MM.1S (cell line): Measurements from ENCODE around the gene HDAC9.

Experiments
- DNase-seq: peaks from one replicate; pipeline ENCODE4 v3.0.0-alpha.2; 2015
- H2AFZ ChIP-seq: fragments of 300-600 bp; sonication (generic); 2 replicates; pipeline ENCODE4 v1.6.0; 2016; ENCODE audit warnings: antibody characterized with exemption, low read length
- H3F3A ChIP-seq: fragments of 300-600 bp; sonication (generic); 2 replicates; pipeline ENCODE4 v1.6.1; 2016; ENCODE audit warnings: mild to moderate bottlenecking, antibody characterized with exemption, low read length, moderate library complexity, mixed read lengths; ENCODE audit not compliant: insufficient read depth
- H3K27ac ChIP-seq: fragments of 300-600 bp; sonication (generic); 2 replicates; pipeline ENCODE4 v1.5.1; 2016; ENCODE audit warnings: mild to moderate bottlenecking, low read length
- H3K27me3 ChIP-seq: fragments of 300-600 bp; sonication (generic); replicated peaks from 2 replicates; pipeline ENCODE4 v1.6.0; 2016; ENCODE audit warnings: low read length; ENCODE audit not compliant: insufficient read depth
- H3K36me3 ChIP-seq: fragments of 300-600 bp; sonication (generic); replicated peaks from 2 replicates; pipeline ENCODE4 v1.6.1; 2016; ENCODE audit warnings: mild to moderate bottlenecking, low read length, mixed read lengths; ENCODE audit not compliant: insufficient read depth
- H3K4me1 ChIP-seq: fragments of 300-600 bp; sonication (generic); 2 replicates; pipeline ENCODE4 v1.6.1; 2016; ENCODE audit warnings: low read length, mixed read lengths
- H3K4me2 ChIP-seq: fragments of 300-600 bp; sonication (generic); 2 replicates; pipeline ENCODE4 v1.6.0; 2016; ENCODE audit warnings: low read depth, low read length
- H3K4me3 ChIP-seq: fragments of 300-600 bp; sonication (generic); 2 replicates; pipeline ENCODE4 v1.5.1; 2016; ENCODE audit warnings: low read length, mixed read lengths
- H3K79me2 ChIP-seq: fragments of 300-600 bp; sonication (generic); 2 replicates; pipeline ENCODE4 v1.6.1; 2016; ENCODE audit warnings: mixed run types, low read length, mixed read lengths
- H3K9ac ChIP-seq: fragments of 300-600 bp; sonication (generic); 2 replicates; pipeline ENCODE4 v1.6.1; 2016; ENCODE audit warnings: low read length, mixed read lengths
- H3K9me2 ChIP-seq: fragments of 300-600 bp; sonication (generic); replicated peaks from 2 replicates; pipeline ENCODE4 v1.6.1; 2016; ENCODE audit warnings: mild to moderate bottlenecking, low read length, mixed read lengths; ENCODE audit not compliant: insufficient read depth
- H3K9me3 ChIP-seq: fragments of 300-600 bp; sonication (generic); replicated peaks from 2 replicates; pipeline ENCODE4 v1.6.1; 2016; ENCODE audit warnings: mild to moderate bottlenecking, low read length, mixed read lengths; ENCODE audit not compliant: insufficient read depth
- H4K20me1 ChIP-seq: fragments of 300-600 bp; sonication (generic); 2 replicates; pipeline ENCODE4 v1.6.1; 2016; ENCODE audit warnings: mild to moderate bottlenecking, low read length, moderate library complexity, mixed read lengths; ENCODE audit not compliant: insufficient read depth
- CTCF ChIP-seq: fragments of 300-600 bp; sonication (generic); IDR thresholded peaks from 2 replicates; pipeline ENCODE4 v1.5.1; 2016; ENCODE audit warnings: antibody characterized with exemption, low read length, mixed read lengths
- EZH2 ChIP-seq: fragments of 300-600 bp; sonication (generic); optimal IDR thresholded peaks from 2 replicates; pipeline ENCODE3; 2017; ENCODE audit warnings: low read depth, mild to moderate bottlenecking, antibody characterized with exemption, low read length, mixed read lengths
- EZH2phosphoT487 ChIP-seq: fragments of 300-600 bp; sonication (generic); IDR thresholded peaks from 2 replicates; pipeline ENCODE4 v1.6.1; 2018; ENCODE audit warnings: antibody characterized with exemption, low read length

The HDAC9 gene

GRCh38 chr7:18566205-18566604 lies 70.7 kb downstream of the HDAC9 start:
- Histone ChIP-seq H4K20me1 (no peaks in the 10 kb centered on the region), H3K36me3 (no peaks in the 10 kb centered on the region), H3K9me2 (no peaks in the 10 kb centered on the region), H2AFZ (no peak overlapping the region), H3K79me2 (peaks cover 38% of the 10 kb centered on the region), H3K27me3 (no peaks in the 10 kb centered on the region), H3K4me2 (no peak overlapping the region), H3K4me3 (no peak overlapping the region), H3K27ac (no peak overlapping the region), H3K4me1 (0 out of 2 replicates have a peak, but pooled peaks cover 5% of the 10 kb centered on the region), H3F3A (no peaks in the 10 kb centered on the region), H3K9me3 (no peaks in the 10 kb centered on the region), H3K9ac (no peak overlapping the region)
- TF ChIP-seq EZH2 (no peak), EZH2phosphoT487 (no peak), CTCF (no peak)
- no peak for DNase-seq

GRCh38 chr7:18566829-18567228 lies 71.3 kb downstream of the HDAC9 start:
- no peak for DNase-seq
- H2AFZ ChIP-seq = no peak overlapping the region
- H3K9me3 ChIP-seq = no peaks in the 10 kb centered on the region
- H3K79me2 ChIP-seq = peaks cover 38% of the 10 kb centered on the region
- no peaks in the 10 kb centered on the region for H4K20me1 ChIP-seq
- H3K4me2 ChIP-seq = no peak overlapping the region
- no peaks in the 10 kb centered on the region for H3K36me3 ChIP-seq
- H3K9me2 ChIP-seq = no peaks in the 10 kb centered on the region
- no peaks in the 10 kb centered on the region for H3K27me3 ChIP-seq
- no peak overlapping the region for H3K9ac ChIP-seq
- H3K4me1 ChIP-seq = 0 out of 2 replicates have a peak, but pooled peaks cover 5% of the 10 kb centered on the region
- H3K4me3 ChIP-seq = no peak overlapping the region
- no peak for TF ChIP-seq CTCF
- no peak for TF ChIP-seq EZH2phosphoT487
- TF ChIP-seq EZH2 = no peak
- H3K27ac ChIP-seq = no peak overlapping the region
- H3F3A ChIP-seq = no peaks in the 10 kb centered on the region

GRCh38 chr7:18570441-18570840 lies 74.9 kb downstream of the HDAC9 start:
- Histone ChIP-seq H3K27ac (no peak overlapping the region), H3K27me3 (no peaks in the 10 kb centered on the region), H3K9me2 (no peaks in the 10 kb centered on the region), H3K4me2 (no peak overlapping the region), H3K9ac (no peak overlapping the region), H3K79me2 (peaks cover 45% of the 10 kb centered on the region), H2AFZ (no peak overlapping the region), H3F3A (no peaks in the 10 kb centered on the region), H3K4me3 (no peak overlapping the region), H3K9me3 (no peaks in the 10 kb centered on the region), H3K36me3 (no peaks in the 10 kb centered on the region), H3K4me1 (0 out of 2 replicates have a peak, but pooled peaks cover 5% of the 10 kb centered on the region), H4K20me1 (no peaks in the 10 kb centered on the region)
- TF ChIP-seq CTCF = no peak
- no peak for DNase-seq
